HCT116 (cell line): ENCODE measurements around the gene MAPK10. TPM values are rescaled to one million over a fixed set of nuclear protein-coding genes. Genes with fewer than 3 reads are reported as not detected.

Experiments used
- ATAC-seq: fragments of 200-7000 bp; cut with Tn5 transposase; 2 replicates; pipeline ENCODE4 v1.9.1; 2020; ENCODE audit warnings: mild to moderate bottlenecking, moderate library complexity
- BruUV-seq: library from RNA; stranded (reverse); fragments of 400-500 nt; replicated peaks from 2 replicates; lab custom pipeline; 2021; lab: Mats Ljungman, UMichigan
- CTCF ChIA-PET: fragments of 300-600 bp; sonication (Branson Sonifier 250); formaldehyde crosslinking; loops from one replicate; lab custom pipeline; 2021; ENCODE audit warnings: antibody characterized with exemption; lab: Charles Lee
- POLR2A ChIA-PET: fragments of 300-600, 350-600 bp; sonication (Branson Sonifier 250); formaldehyde crosslinking; loops from one replicate; lab custom pipeline; 2021; ENCODE audit warnings: antibody characterized with exemption; lab: Charles Lee
- RAD21 ChIA-PET, 2 experiments: fragments of 300-600 bp; sonication (Branson Sonifier 250); formaldehyde crosslinking; loops; one replicate each; lab custom pipeline; 2023; ENCODE audit warnings: low total read pairs in 2 of 2; ENCODE audit not compliant: uncharacterized antibody in 2 of 2, unreplicated experiment in 2 of 2, low non-redundant PET in 1 of 2; lab: Charles Lee
- DNase-seq: peaks from one replicate; pipeline ENCODE4 v3.0.0-alpha.2; 2010; ENCODE audit warnings: low read depth, low spot score
- H2AFZ ChIP-seq: fragments of 200-600 bp; shearing (Covaris generic), sonication (generic); 2 replicates; pipeline ENCODE4 v1.6.1; 2017; ENCODE audit warnings: low read depth, mixed run types, mixed read lengths, antibody characterized with exemption, low read length; ENCODE audit not compliant: poor library complexity, severe bottlenecking
- H3K27ac ChIP-seq: 2 replicates; pipeline ENCODE4 v1.5.1; 2012; ENCODE audit warnings: low read depth, low read length
- H3K27me3 ChIP-seq: fragments of 200-600 bp; sonication (generic); 2 replicates; pipeline ENCODE4 v1.6.1; 2016; ENCODE audit warnings: mixed run types, low read length, mixed read lengths; ENCODE audit not compliant: insufficient read depth
- H3K36me3 ChIP-seq, 2 experiments: fragments of 200-500 bp in 1 of 2; fragments of 200-600 bp in 1 of 2; sonication (Bioruptor generic) in 1 of 2; sonication (generic) in 1 of 2; 2 replicates each; pipeline versions ENCODE4 v1.5.1 to v1.6.1; 2014 to 2016; ENCODE audit warnings: low read length in 2 of 2, inconsistent platforms in 1 of 2, mixed read lengths in 1 of 2, mixed run types in 1 of 2; ENCODE audit not compliant: insufficient read depth in 2 of 2, control insufficient read depth in 1 of 2
- H3K4me1 ChIP-seq, 2 experiments: fragments of 200-600 bp in 1 of 2; sonication (generic) in 1 of 2; 2 replicates each; pipeline versions ENCODE4 v1.5.1 to v1.6.1; 2012 to 2017; ENCODE audit warnings: low read length in 2 of 2, inconsistent platforms in 1 of 2, mild to moderate bottlenecking in 1 of 2, mixed read lengths in 1 of 2, mixed run types in 1 of 2, moderate library complexity in 1 of 2; ENCODE audit not compliant: insufficient read depth in 2 of 2, control insufficient read depth in 1 of 2
- H3K4me2 ChIP-seq: fragments of 200-600 bp; sonication (generic); 2 replicates; pipeline ENCODE4 v1.6.1; 2017; ENCODE audit warnings: mixed run types, low read length, mixed read lengths
- H3K4me3 ChIP-seq, 2 experiments: fragments of 200-600 bp in 1 of 2; sonication (generic) in 1 of 2; replicated peaks in 1 of 2; 2 replicates each; pipeline ENCODE4 v1.5.1; 2011 to 2016; ENCODE audit warnings: low read length in 2 of 2, control low read depth in 1 of 2, low read depth in 1 of 2, mild to moderate bottlenecking in 1 of 2, mixed read lengths in 1 of 2, mixed run types in 1 of 2
- H3K79me2 ChIP-seq: fragments of 200-600 bp; sonication (generic); 2 replicates; pipeline ENCODE4 v1.6.1; 2017; ENCODE audit warnings: mild to moderate bottlenecking, mixed run types, low read length, moderate library complexity, mixed read lengths; ENCODE audit not compliant: insufficient read depth
- H3K9ac ChIP-seq: fragments of 200-600 bp; sonication (generic); 2 replicates; pipeline ENCODE4 v1.6.1; 2016; ENCODE audit warnings: low read length, mixed read lengths
- H3K9me2 ChIP-seq: fragments of 200-600 bp; sonication (generic), shearing (Covaris generic); 2 replicates; pipeline ENCODE4 v1.6.1; 2017; ENCODE audit warnings: mixed run types, mild to moderate bottlenecking, moderate library complexity; ENCODE audit not compliant: insufficient read depth
- H3K9me3 ChIP-seq, 2 experiments: fragments of 200-500 bp in 1 of 2; fragments of 200-600 bp in 1 of 2; sonication (Bioruptor generic) in 1 of 2; sonication (generic) in 1 of 2; 2 replicates each; pipeline ENCODE4 v1.6.1; 2014 to 2017; ENCODE audit warnings: low read length in 2 of 2, mixed read lengths in 2 of 2, inconsistent platforms in 1 of 2, low read depth in 1 of 2, mild to moderate bottlenecking in 1 of 2, mixed run types in 1 of 2, moderate library complexity in 1 of 2; ENCODE audit not compliant: control insufficient read depth in 1 of 2, insufficient read depth in 1 of 2
- H4K20me1 ChIP-seq: fragments of 200-600 bp; sonication (generic), shearing (Covaris generic); 2 replicates; pipeline ENCODE4 v1.6.1; 2017; ENCODE audit warnings: mixed run types, mild to moderate bottlenecking, moderate library complexity; ENCODE audit not compliant: insufficient read depth
- CBX3 ChIP-seq: IDR thresholded peaks from 2 replicates; pipeline ENCODE4 v1.6.1; 2012; ENCODE audit warnings: low read depth
- CEBPB ChIP-seq: IDR thresholded peaks from 2 replicates; pipeline ENCODE4 v1.6.1; 2012; ENCODE audit warnings: low read depth
- EGR1 ChIP-seq: IDR thresholded peaks from 2 replicates; pipeline ENCODE4 v1.6.1; 2012; ENCODE audit warnings: low read depth
- POLR2A ChIP-seq: IDR thresholded peaks from 2 replicates; pipeline ENCODE4 v1.7.0; 2011; ENCODE audit warnings: borderline replicate concordance; ENCODE audit not compliant: insufficient read depth, insufficient read length; ENCODE audit errors: extremely low read depth
- POLR2AphosphoS5 ChIP-seq: IDR thresholded peaks from 2 replicates; pipeline ENCODE4 v1.6.1; 2011; ENCODE audit warnings: mild to moderate bottlenecking, low read depth, low read length, moderate library complexity
- RAD21 ChIP-seq: IDR thresholded peaks from 2 replicates; pipeline ENCODE4 v1.6.1; 2012; ENCODE audit warnings: low read depth, mild to moderate bottlenecking
- SIN3A ChIP-seq: IDR thresholded peaks from 2 replicates; pipeline ENCODE4 v1.6.1; 2012; ENCODE audit warnings: low read depth
- SP1 ChIP-seq: IDR thresholded peaks from 2 replicates; pipeline ENCODE4 v1.6.1; 2012; ENCODE audit warnings: low read depth
- SRF ChIP-seq: IDR thresholded peaks from 2 replicates; pipeline ENCODE4 v1.6.1; 2012; ENCODE audit warnings: low read depth
- TCF7L2 ChIP-seq: IDR thresholded peaks from 2 replicates; pipeline ENCODE4 v1.7.0; 2011; ENCODE audit warnings: borderline replicate concordance, inconsistent platforms; ENCODE audit not compliant: insufficient read depth, insufficient read length; ENCODE audit errors: extremely low read depth
- ZFX ChIP-seq: fragments of 450-650 bp; IDR thresholded peaks from 2 replicates; pipeline ENCODE4 v1.6.1; 2017
- intact Hi-C: fragments of 100-400 bp; cut with micrococcal nuclease; formaldehyde crosslinking; loops from 2 replicates; pipeline ENCODE4 v1.10.0; 2022
- total RNA-seq: library from RNA; stranded (reverse); gene quantifications from one replicate; pipeline ENCODE4 v1.2.1, GENCODE V29; 2021; ENCODE audit not compliant: unreplicated experiment
- TF ChIP-seq, protein P1 (sequence below), 3 experiments: fragments of 200-600 bp in 1 of 3; sonication (generic) in 1 of 3; IDR thresholded peaks in 2 of 3; conservative IDR thresholded peaks in 1 of 3; 2 replicates each; pipeline ENCODE4 v1.5.1; 2012 to 2017; ENCODE audit warnings: low read depth in 2 of 3, low read length in 2 of 3, antibody characterized with exemption in 1 of 3, borderline replicate concordance in 1 of 3, control low read depth in 1 of 3, mild to moderate bottlenecking in 1 of 3, mixed read lengths in 1 of 3, mixed run types in 1 of 3, moderate library complexity in 1 of 3; ENCODE audit not compliant: insufficient read depth in 1 of 3
- TF ChIP-seq, protein P2 (sequence below): IDR thresholded peaks from 2 replicates; pipeline ENCODE4 v1.6.1; 2012

The MAPK10 gene
- total RNA-seq, 1 experiment from 2014 or later = 0.52 TPM

- no peak for TF ChIP-seq EGR1
- TF ChIP-seq CBX3 = no peak
- intact Hi-C loops = no loop called here
- POLR2A ChIA-PET = no interaction called here
Measured at GRCh38 chr4:86014599-86014998, 345.3 kb downstream of the MAPK10 start.

DNA sequence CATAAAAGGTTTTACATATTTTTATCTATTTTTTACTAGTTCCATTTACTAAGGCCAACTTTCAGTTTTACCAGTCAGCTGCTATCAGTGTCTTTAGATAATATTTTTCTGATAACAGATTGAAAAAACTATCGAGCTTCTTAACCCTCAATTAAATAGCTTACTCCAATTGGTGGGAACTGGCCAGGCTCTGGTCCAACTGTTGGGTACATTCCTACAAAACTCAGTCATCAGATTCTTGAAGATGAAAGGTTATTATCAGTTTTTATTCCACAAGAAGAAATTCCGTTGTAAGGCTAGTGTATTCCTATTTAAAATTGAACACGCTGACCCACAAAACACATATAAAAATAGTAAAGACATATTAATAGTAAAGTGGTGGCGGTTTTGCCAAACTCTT lies 346.2 kb downstream of the MAPK10 start:
- no peak overlapping the region for H3K9ac ChIP-seq
- no peaks in the 10 kb centered on the region for H3K27me3 ChIP-seq
- ChIA-PET RAD21 (no interaction called here), CTCF (no interaction called here), POLR2A (no interaction called here)
- H3K4me2 ChIP-seq = no peak overlapping the region
- no peaks in the 10 kb centered on the region for H3K36me3 ChIP-seq
- no TSS peak for BruUV-seq
- ATAC-seq (no peak), DNase-seq (no peak)
- H3K4me3 ChIP-seq = no peak overlapping the region
- no peaks in the 10 kb centered on the region for H3K79me2 ChIP-seq
- TF ChIP-seq POLR2A = no peak
- TF ChIP-seq CEBPB = no peak
- TF ChIP-seq, protein P1, sequence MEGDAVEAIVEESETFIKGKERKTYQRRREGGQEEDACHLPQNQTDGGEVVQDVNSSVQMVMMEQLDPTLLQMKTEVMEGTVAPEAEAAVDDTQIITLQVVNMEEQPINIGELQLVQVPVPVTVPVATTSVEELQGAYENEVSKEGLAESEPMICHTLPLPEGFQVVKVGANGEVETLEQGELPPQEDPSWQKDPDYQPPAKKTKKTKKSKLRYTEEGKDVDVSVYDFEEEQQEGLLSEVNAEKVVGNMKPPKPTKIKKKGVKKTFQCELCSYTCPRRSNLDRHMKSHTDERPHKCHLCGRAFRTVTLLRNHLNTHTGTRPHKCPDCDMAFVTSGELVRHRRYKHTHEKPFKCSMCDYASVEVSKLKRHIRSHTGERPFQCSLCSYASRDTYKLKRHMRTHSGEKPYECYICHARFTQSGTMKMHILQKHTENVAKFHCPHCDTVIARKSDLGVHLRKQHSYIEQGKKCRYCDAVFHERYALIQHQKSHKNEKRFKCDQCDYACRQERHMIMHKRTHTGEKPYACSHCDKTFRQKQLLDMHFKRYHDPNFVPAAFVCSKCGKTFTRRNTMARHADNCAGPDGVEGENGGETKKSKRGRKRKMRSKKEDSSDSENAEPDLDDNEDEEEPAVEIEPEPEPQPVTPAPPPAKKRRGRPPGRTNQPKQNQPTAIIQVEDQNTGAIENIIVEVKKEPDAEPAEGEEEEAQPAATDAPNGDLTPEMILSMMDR (IDR thresholded peaks at IDR 0.05 in 2 of 3, conservative IDR thresholded peaks at IDR 0.05 in 1 of 3; ENCODE audit: borderline replicate concordance in 1 of 3, insufficient read depth in 1 of 3, low read depth in 2 of 3, low read length in 2 of 3) = no peak
- no peak for TF ChIP-seq POLR2AphosphoS5
- TF ChIP-seq SRF = no peak
- TF ChIP-seq, protein P2, sequence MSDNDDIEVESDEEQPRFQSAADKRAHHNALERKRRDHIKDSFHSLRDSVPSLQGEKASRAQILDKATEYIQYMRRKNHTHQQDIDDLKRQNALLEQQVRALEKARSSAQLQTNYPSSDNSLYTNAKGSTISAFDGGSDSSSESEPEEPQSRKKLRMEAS = no peak
- TF ChIP-seq SP1 = no peak
- no peak for TF ChIP-seq ZFX
- TF ChIP-seq TCF7L2 = no peak
- TF ChIP-seq SIN3A = no peak
- no peak for TF ChIP-seq RAD21
- no peak overlapping the region for H3K27ac ChIP-seq
- no peaks in the 10 kb centered on the region for H4K20me1 ChIP-seq
- H3K4me1 ChIP-seq = no peaks in the 10 kb centered on the region
- H3K9me3 ChIP-seq = no peaks in the 10 kb centered on the region
- intact Hi-C loops = no loop called here
- no peaks in the 10 kb centered on the region for H3K9me2 ChIP-seq
- no peak overlapping the region for H2AFZ ChIP-seq

More at GRCh38 chr4:86014599-86014998, 345.3 kb downstream of the MAPK10 start:
- no peak overlapping the region for H3K9ac ChIP-seq
- no peaks in the 10 kb centered on the region for H3K36me3 ChIP-seq
- DNase-seq (no peak), ATAC-seq (no peak)
- H2AFZ ChIP-seq = no peak overlapping the region
- H4K20me1 ChIP-seq = no peaks in the 10 kb centered on the region
- H3K27me3 ChIP-seq = no peaks in the 10 kb centered on the region
- H3K79me2 ChIP-seq = no peaks in the 10 kb centered on the region
- ChIA-PET RAD21 (no interaction called here), CTCF (no interaction called here)
- H3K4me2 ChIP-seq = no peak overlapping the region
- no peak overlapping the region for H3K4me3 ChIP-seq
- no peaks in the 10 kb centered on the region for H3K4me1 ChIP-seq
- BruUV-seq = no TSS peak
- no peak overlapping the region for H3K27ac ChIP-seq
- no peaks in the 10 kb centered on the region for H3K9me3 ChIP-seq
- no peaks in the 10 kb centered on the region for H3K9me2 ChIP-seq
